ENCODE measurements around the gene SLC2A3.
"Not testable (repeated sequence)": the region's sequence is repeated elsewhere in the genome, so short reads cannot be mapped to it uniquely, and the experiment has no call there.

Gene SLC2A3

GRCh38 chr12:7950230-7950943, 14.4 kb upstream of the SLC2A3 start:
- not testable (repeated sequence) for DNase-seq (ENCODE audit: low spot score)

- DNase-seq (ENCODE audit: low spot score), result no peak
Measured at GRCh38 chr12:7948589-7949260, 12.7 kb upstream of the SLC2A3 start.

- DNase-seq (ENCODE audit: low spot score), result no peak
Measured at GRCh38 chr12:7947011-7947410, 11.0 kb upstream of the SLC2A3 start.

GRCh38 chr12:7944760-7945159, 8.8 kb upstream of the SLC2A3 start:
- not testable (repeated sequence) for DNase-seq (ENCODE audit: low spot score)

- no peak for DNase-seq (ENCODE audit: low spot score)
Measured at GRCh38 chr12:7940906-7941305, 4.9 kb upstream of the SLC2A3 start.

GRCh38 chr12:7937833-7938506, 2.0 kb upstream of the SLC2A3 start:
- no peak for DNase-seq (ENCODE audit: low spot score)

GRCh38 chr12:7934889-7935492, 996 bp downstream of the SLC2A3 start:
- DNase-seq (ENCODE audit: low spot score), result no peak

GRCh38 chr12:7934091-7934888, 1.7 kb downstream of the SLC2A3 start:
- DNase-seq (ENCODE audit: low spot score), result peak; percentile 55

GRCh38 chr12:7933255-7933726, 2.7 kb downstream of the SLC2A3 start:
- peak; percentile 85 for DNase-seq (ENCODE audit: low spot score)

GRCh38 chr12:7932599-7933240, 3.3 kb downstream of the SLC2A3 start:
- DNase-seq (ENCODE audit: low spot score), result not testable (repeated sequence)

GRCh38 chr12:7929083-7929792, 6.7 kb downstream of the SLC2A3 start:
- DNase-seq (ENCODE audit: low spot score), result no peak

GRCh38 chr12:7927470-7927869, 8.5 kb downstream of the SLC2A3 start:
- DNase-seq (ENCODE audit: low spot score), result no peak

- not testable (repeated sequence) for DNase-seq (ENCODE audit: low spot score)
Measured at GRCh38 chr12:7926068-7926666, 9.8 kb downstream of the SLC2A3 start.

GRCh38 chr12:7923241-7924236, 12.4 kb downstream of the SLC2A3 start:
- no peak for DNase-seq (ENCODE audit: low spot score)

- not testable (repeated sequence) for DNase-seq (ENCODE audit: low spot score)
Measured at GRCh38 chr12:7921181-7921580, 14.8 kb downstream of the SLC2A3 start.

GRCh38 chr12:7918268-7918590, 17.8 kb downstream of the SLC2A3 start:
- DNase-seq (ENCODE audit: low spot score), result not testable (repeated sequence)

GRCh38 chr12:7917392-7918267, 18.4 kb downstream of the SLC2A3 start:
- no peak for DNase-seq (ENCODE audit: low spot score)

GRCh38 chr12:7916936-7917335, 19.1 kb downstream of the SLC2A3 start:
- DNase-seq (ENCODE audit: low spot score), result no peak

All from hematopoietic multipotent progenitor cell treated with erythropoietin and hydrocortisone succinate and interleukin-3 and kit ligand, for 15 days (in vitro differentiated cells).